T-helper 17 cell (primary cell): Measurements from ENCODE around the gene RYR1. TPM values are rescaled to one million over a fixed set of nuclear protein-coding genes. Genes with fewer than 3 reads are reported as not detected.
"Not testable (repeated sequence)": the region's sequence is repeated elsewhere in the genome, so short reads cannot be mapped to it uniquely, and the experiment has no call there.

Source experiments
- ATAC-seq: fragments of 150-1000 bp; cut with Tn5 transposase; 2 replicates; pipeline ENCODE4 v1.10.0; 2021; ENCODE audit warnings: mild to moderate bottlenecking, moderate library complexity
- DNase-seq, 3 donors: peaks; one replicate each; pipeline versions ENCODE4 v3.0.0 to v3.0.0-alpha.2; 2020 to 2021
- H3K9me3 ChIP-seq: one replicate; pipeline ENCODE4 v1.7.0; 2013; ENCODE audit warnings: low read length, mild to moderate bottlenecking; ENCODE audit not compliant: control insufficient read depth, poor library complexity, severe bottlenecking
- H3K27ac Mint-ChIP-seq: one replicate; pipeline ENCODE4 v1.8.0; 2022; ENCODE audit warnings: mild to moderate bottlenecking, moderate library complexity, mixed read lengths
- H3K27me3 Mint-ChIP-seq: one replicate; pipeline ENCODE4 v1.8.0; 2022; ENCODE audit warnings: mixed read lengths
- H3K36me3 Mint-ChIP-seq: one replicate; pipeline ENCODE4 v1.8.0; 2022; ENCODE audit warnings: low read depth, mixed read lengths
- H3K4me1 Mint-ChIP-seq: one replicate; pipeline ENCODE4 v1.8.0; 2022; ENCODE audit warnings: mild to moderate bottlenecking, mixed read lengths
- H3K4me3 Mint-ChIP-seq: one replicate; pipeline ENCODE4 v1.8.0; 2022; ENCODE audit warnings: mild to moderate bottlenecking, moderate library complexity, mixed read lengths
- total RNA-seq, 4 donors: library from RNA in 2 of 4; stranded (reverse) in 2 of 4; gene quantifications; one replicate each; pipeline ENCODE4 v1.2.3 and lab custom pipeline; 2022 to 2026

The RYR1 gene
- total RNA-seq, 2 donors from 2014 or later = 1.3 to 3.1 TPM

- peaks cover 3% of the 10 kb centered on the region for H3K36me3 Mint-ChIP-seq
- no peaks in the 10 kb centered on the region for H3K9me3 ChIP-seq
- peaks cover 12% of the 10 kb centered on the region for H3K4me1 Mint-ChIP-seq
- ATAC-seq = no peak
- no peaks in the 10 kb centered on the region for H3K27me3 Mint-ChIP-seq
- no peak for DNase-seq
- H3K27ac Mint-ChIP-seq = peak overlapping the region; percentile 27
- H3K4me3 Mint-ChIP-seq = no peak overlapping the region
These were observed 149.9 kb downstream of the RYR1 start for GRCh38 chr19:38583219-38583984.

GRCh38 chr19:38583985-38584305 is 150.5 kb downstream of the RYR1 start:
- ATAC-seq (no peak), DNase-seq (no peak)
- peaks cover 12% of the 10 kb centered on the region for H3K4me1 Mint-ChIP-seq
- no peaks in the 10 kb centered on the region for H3K9me3 ChIP-seq
- H3K4me3 Mint-ChIP-seq = no peak overlapping the region
- peaks cover 3% of the 10 kb centered on the region for H3K36me3 Mint-ChIP-seq
- H3K27ac Mint-ChIP-seq = peak overlapping the region; percentile 27
- no peaks in the 10 kb centered on the region for H3K27me3 Mint-ChIP-seq

- H3K9me3 ChIP-seq = no peaks in the 10 kb centered on the region
- Mint-ChIP-seq H3K27ac (no peak overlapping the region), H3K4me1 (peaks cover 7% of the 10 kb centered on the region), H3K27me3 (no peaks in the 10 kb centered on the region), H3K36me3 (peaks cover 3% of the 10 kb centered on the region), H3K4me3 (no peak overlapping the region)
- DNase-seq (no peak), ATAC-seq (no peak)
These were observed 154.1 kb downstream of the RYR1 start for GRCh38 chr19:38587562-38587961.

GRCh38 chr19:38588041-38588440 is 154.6 kb downstream of the RYR1 start:
- no peak overlapping the region for H3K27ac Mint-ChIP-seq
- no peak for ATAC-seq
- H3K9me3 ChIP-seq = no peaks in the 10 kb centered on the region
- DNase-seq = no peak
- H3K4me3 Mint-ChIP-seq = no peak overlapping the region
- H3K36me3 Mint-ChIP-seq = peaks cover 3% of the 10 kb centered on the region
- H3K27me3 Mint-ChIP-seq = no peaks in the 10 kb centered on the region
- peaks cover 7% of the 10 kb centered on the region for H3K4me1 Mint-ChIP-seq

- DNase-seq = no peak
- ATAC-seq = no peak
- Mint-ChIP-seq H3K27ac (no peak overlapping the region), H3K4me1 (peaks cover 2% of the 10 kb centered on the region), H3K4me3 (no peak overlapping the region), H3K36me3 (peaks cover under 1% of the 10 kb centered on the region), H3K27me3 (no peaks in the 10 kb centered on the region)
- H3K9me3 ChIP-seq = no peaks in the 10 kb centered on the region
These were observed 159.4 kb downstream of the RYR1 start for GRCh38 chr19:38592940-38593339.

GRCh38 chr19:38596057-38596981 is 162.8 kb downstream of the RYR1 start:
- DNase-seq (no peak), ATAC-seq (no peak)

GRCh38 chr19:38597075-38597474 is 163.6 kb downstream of the RYR1 start:
- Mint-ChIP-seq H3K4me3 (no peak overlapping the region), H3K27me3 (no peaks in the 10 kb centered on the region), H3K36me3 (peaks cover 5% of the 10 kb centered on the region), H3K4me1 (peaks cover 10% of the 10 kb centered on the region), H3K27ac (no peak overlapping the region)
- ATAC-seq (no peak), DNase-seq (no peak)
- H3K9me3 ChIP-seq = no peaks in the 10 kb centered on the region

More at GRCh38 chr19:38596057-38596981, 162.8 kb downstream of the RYR1 start:
- H3K9me3 ChIP-seq = no peaks in the 10 kb centered on the region
- H3K4me3 Mint-ChIP-seq = no peak overlapping the region
- peaks cover 9% of the 10 kb centered on the region for H3K4me1 Mint-ChIP-seq
- no peaks in the 10 kb centered on the region for H3K27me3 Mint-ChIP-seq
- peaks cover 5% of the 10 kb centered on the region for H3K36me3 Mint-ChIP-seq
- no peak overlapping the region for H3K27ac Mint-ChIP-seq

- ATAC-seq = no peak
- Mint-ChIP-seq H3K4me1 (peaks cover 10% of the 10 kb centered on the region), H3K27ac (peak overlapping the region; percentile 72), H3K4me3 (no peak overlapping the region), H3K36me3 (peaks cover 5% of the 10 kb centered on the region), H3K27me3 (no peaks in the 10 kb centered on the region)
- DNase-seq = no peak
- H3K9me3 ChIP-seq = no peaks in the 10 kb centered on the region
These were observed 166.2 kb downstream of the RYR1 start for GRCh38 chr19:38599722-38600121.

GRCh38 chr19:38602856-38603255 is 169.4 kb downstream of the RYR1 start:
- not testable (repeated sequence) for H3K27ac Mint-ChIP-seq, H3K36me3 Mint-ChIP-seq, ATAC-seq, H3K27me3 Mint-ChIP-seq, DNase-seq, H3K4me3 Mint-ChIP-seq, H3K9me3 ChIP-seq
- peaks cover 15% of the 10 kb centered on the region for H3K4me1 Mint-ChIP-seq

- Mint-ChIP-seq H3K4me3 (no peak overlapping the region), H3K27me3 (no peaks in the 10 kb centered on the region), H3K4me1 (peaks cover 7% of the 10 kb centered on the region), H3K27ac (peak overlapping the region; percentile 54), H3K36me3 (peaks cover 2% of the 10 kb centered on the region)
- no peak for ATAC-seq
- no peaks in the 10 kb centered on the region for H3K9me3 ChIP-seq
- DNase-seq = no peak
These were observed 172.6 kb downstream of the RYR1 start for GRCh38 chr19:38606131-38606530.

GRCh38 chr19:38614289-38614688 is 180.8 kb downstream of the RYR1 start:
- H3K4me1 Mint-ChIP-seq = peaks cover 43% of the 10 kb centered on the region
- H3K27ac Mint-ChIP-seq = peak overlapping the region; percentile 99
- DNase-seq (no peak), ATAC-seq (no peak)
- H3K9me3 ChIP-seq = no peaks in the 10 kb centered on the region
- peaks cover 19% of the 10 kb centered on the region for H3K36me3 Mint-ChIP-seq
- H3K4me3 Mint-ChIP-seq = no peak overlapping the region
- no peaks in the 10 kb centered on the region for H3K27me3 Mint-ChIP-seq

- peaks cover 19% of the 10 kb centered on the region for H3K36me3 Mint-ChIP-seq
- H3K27me3 Mint-ChIP-seq = no peaks in the 10 kb centered on the region
- peak overlapping the region; percentile 99 for H3K27ac Mint-ChIP-seq
- DNase-seq = no peak
- peaks cover 50% of the 10 kb centered on the region for H3K4me1 Mint-ChIP-seq
- H3K4me3 Mint-ChIP-seq = peak overlapping the region; percentile 87
- ATAC-seq = no peak
- H3K9me3 ChIP-seq = no peaks in the 10 kb centered on the region
These were observed 181.6 kb downstream of the RYR1 start for GRCh38 chr19:38615007-38615581.

- no peaks in the 10 kb centered on the region for H3K27me3 Mint-ChIP-seq
- no peak for DNase-seq
- H3K4me1 Mint-ChIP-seq = peaks cover 50% of the 10 kb centered on the region
These were observed 182.8 kb downstream of the RYR1 start for GRCh38 chr19:38616265-38616664.

More at GRCh38 chr19:38616265-38616664, 182.8 kb downstream of the RYR1 start:
- peak overlapping the region; percentile 100 for H3K4me3 Mint-ChIP-seq
- no peak for ATAC-seq
- H3K9me3 ChIP-seq = no peaks in the 10 kb centered on the region
- peaks cover 17% of the 10 kb centered on the region for H3K36me3 Mint-ChIP-seq
- peak overlapping the region; percentile 99 for H3K27ac Mint-ChIP-seq
